GM18520 (cell line): Measurements from ENCODE around the gene TMOD3.

Experiments
- ATAC-seq: cut with Tn5 transposase; IDR thresholded peaks from one replicate; pipeline ENCODE4 v1.9.1; 2021; ENCODE audit not compliant: unreplicated experiment

The TMOD3 gene

DNA sequence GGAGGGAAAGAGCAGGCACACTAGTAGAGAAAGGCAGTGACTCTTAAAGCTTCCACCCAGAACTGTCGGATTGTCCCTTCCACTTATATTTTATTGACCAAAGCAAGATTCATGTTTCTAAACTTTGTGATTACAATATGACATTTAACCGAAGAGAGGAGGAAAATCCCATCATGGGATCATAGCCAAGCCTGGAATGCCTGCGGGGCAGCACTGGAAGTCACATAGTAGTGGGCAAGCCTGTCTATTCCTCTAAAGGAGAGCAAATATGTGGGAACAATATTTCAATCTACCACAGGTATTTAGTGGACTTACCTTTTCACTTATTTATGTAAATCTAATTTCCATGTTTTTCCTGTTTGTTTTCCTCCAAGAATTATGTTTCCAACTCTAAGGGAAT, 3.8 kb upstream of the TMOD3 start:
- no peak for ATAC-seq

DNA sequence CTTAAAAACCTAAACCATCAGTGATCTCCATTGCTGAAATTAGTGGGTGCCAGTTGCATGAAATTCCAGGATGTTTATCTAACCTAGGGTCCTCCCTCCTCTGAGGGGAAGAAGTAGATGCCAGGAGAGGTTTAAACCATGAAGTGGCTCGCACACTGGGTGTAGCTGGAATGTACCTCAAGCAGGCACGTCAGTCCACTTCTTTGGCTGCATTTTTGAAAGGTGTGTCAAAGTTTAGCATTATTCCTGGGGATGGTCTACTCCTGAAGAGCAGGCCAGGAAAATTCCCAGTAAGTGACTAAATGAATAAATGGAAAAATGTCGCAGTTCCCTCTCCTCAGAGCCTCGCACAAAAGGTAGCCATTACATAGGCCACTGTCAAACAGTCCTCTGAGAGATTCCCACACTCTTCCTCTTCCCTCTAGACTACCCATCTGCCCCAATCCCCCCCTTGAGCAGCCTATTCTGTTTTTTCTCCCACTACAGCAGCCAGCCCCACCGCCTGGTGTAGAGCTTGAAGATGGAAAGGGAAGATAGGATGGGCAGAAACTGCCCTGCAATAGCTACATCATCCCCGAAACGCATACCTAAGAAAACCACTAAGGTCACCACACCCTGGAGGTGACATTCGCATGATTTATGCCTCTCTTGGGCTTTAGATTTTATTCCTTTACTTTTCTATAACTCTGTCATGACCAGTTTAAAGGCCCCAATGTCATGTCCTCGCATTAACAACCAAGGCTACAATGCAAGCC, 655 bp upstream of the TMOD3 start:
- ATAC-seq: no peak

- no peak for ATAC-seq
Observed at GRCh38 chr15:51830276-51830806, 888 bp downstream of the TMOD3 start.

GRCh38 chr15:51833772-51834171, 4.3 kb downstream of the TMOD3 start:
- no peak for ATAC-seq

GRCh38 chr15:51837792-51838251, 8.4 kb downstream of the TMOD3 start:
- ATAC-seq: no peak

- ATAC-seq: no peak
Observed at GRCh38 chr15:51838270-51838669, 8.8 kb downstream of the TMOD3 start.

- ATAC-seq: no peak
Observed at GRCh38 chr15:51840692-51841091, 11.2 kb downstream of the TMOD3 start.

GRCh38 chr15:51841406-51842040, 12.1 kb downstream of the TMOD3 start:
- ATAC-seq: no peak

DNA sequence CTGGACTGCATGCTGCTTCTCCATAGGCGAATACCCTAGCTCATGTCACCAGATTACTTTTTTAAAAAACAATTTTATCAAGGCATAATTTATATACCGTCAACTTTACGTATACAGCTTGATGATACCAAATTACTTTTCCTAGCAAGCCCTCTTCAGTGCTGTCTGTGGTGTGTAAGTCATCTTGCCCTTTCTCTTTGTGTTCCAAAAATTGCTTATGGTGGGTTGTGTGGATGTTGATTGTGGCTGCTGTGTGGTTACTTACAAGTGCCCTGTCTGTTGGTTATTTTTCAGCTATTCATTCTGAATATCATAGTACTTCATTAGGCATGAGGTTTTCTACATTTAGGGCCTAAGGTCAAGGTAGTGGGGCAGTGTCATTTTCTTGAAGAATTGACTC, 12.8 kb downstream of the TMOD3 start:
- no peak for ATAC-seq

DNA sequence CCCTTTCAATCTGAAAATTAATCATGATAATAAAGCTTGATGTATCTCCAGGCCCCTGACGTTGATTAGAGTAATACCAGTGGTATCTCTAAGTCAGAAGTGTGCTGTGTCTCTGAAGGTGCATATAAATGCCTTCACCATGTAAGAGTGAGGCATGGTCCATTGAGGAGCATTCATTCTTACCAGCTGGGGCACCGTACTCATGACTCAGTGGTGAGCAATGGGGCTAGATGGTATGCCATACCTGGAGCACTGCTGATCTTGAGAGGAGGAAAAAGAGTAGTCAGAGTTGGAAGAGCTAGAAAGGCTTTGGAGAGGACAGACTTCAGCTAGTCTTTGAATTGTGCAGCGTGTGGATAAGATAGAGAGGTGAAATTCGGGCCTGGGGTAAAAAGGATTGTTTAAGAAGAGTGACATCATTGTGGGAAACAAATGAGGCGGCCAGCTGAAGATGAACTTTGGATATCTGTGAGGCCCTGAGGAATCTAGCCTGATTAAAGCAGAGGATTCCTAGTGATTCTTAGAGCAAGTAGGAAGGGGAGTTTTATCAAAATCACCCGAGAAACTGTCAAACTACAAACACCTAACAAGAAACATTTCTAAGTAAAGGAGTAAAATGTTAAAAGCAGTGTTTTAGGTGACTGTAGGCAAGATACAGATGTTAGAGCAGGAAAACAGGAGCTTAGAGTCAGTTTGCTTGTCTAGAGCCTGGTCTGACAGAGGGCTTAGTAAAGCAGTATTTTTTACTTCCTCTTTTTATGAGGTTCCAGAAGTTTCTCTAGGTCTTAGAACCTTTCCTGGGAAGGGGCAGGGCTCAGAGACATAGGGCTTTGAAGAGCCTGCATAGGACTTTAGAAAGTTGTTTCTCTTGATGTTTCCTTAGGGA, 13.6 kb downstream of the TMOD3 start:
- no peak for ATAC-seq

- ATAC-seq: no peak
Observed at GRCh38 chr15:51844747-51845426, 15.4 kb downstream of the TMOD3 start.

GRCh38 chr15:51846066-51846462, 16.6 kb downstream of the TMOD3 start:
- no peak for ATAC-seq

DNA sequence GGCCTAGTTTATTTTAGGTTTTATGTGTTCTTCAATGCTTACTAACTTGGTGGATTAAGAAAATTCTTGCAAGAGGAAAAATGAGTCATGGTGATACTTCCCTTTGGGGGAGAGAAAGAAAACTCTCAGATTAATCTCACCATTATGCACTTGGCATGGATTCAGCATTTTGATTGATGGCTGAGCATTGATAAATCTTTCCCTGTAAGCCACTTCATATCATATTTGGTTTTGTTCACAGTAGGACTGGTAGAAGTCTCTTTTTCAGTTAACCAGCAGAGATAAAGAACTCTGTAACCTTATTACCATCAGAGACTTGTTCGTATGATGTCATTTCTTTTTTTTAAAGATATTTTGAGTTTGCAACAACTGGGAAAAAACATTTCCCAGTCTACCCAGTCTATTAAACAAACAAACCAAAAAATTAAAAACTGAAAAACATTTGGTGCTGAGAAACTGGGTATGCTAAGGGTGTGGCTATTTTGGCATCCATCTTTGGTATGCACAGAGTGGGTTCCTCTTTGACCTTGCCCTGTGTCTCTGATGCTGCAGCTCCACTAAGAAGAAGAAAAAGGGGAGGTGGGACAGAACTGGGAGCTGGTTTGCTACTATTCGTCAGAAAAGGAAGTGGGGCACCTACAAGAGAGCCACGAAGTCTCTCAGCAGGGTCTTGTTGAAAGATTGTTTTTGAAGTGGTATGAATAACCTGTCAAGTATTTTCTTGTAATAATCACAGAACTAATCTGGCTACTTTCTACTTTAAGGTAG, 17.2 kb downstream of the TMOD3 start:
- ATAC-seq: no peak

GRCh38 chr15:51848811-51849210, 19.4 kb downstream of the TMOD3 start:
- ATAC-seq: no peak

DNA sequence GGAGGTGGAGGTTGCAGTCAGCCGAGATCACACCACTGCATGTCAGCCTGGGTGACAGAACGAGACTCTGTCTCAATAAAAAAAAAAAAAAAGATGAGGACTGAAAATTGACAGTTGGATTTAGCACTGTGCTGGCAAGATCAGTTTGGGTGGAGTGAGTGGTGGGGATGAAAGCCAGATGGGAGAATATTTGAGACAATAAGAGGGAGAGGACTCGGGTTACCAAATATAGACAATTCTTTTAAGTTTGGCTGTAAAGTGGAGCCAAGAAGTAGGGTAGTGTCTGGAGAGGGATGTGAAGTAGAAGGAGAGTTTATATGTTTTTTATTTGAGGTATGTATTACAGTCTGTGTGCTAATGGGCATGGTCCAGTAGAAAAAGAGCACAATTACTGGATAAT, 20.4 kb downstream of the TMOD3 start:
- no peak for ATAC-seq

DNA sequence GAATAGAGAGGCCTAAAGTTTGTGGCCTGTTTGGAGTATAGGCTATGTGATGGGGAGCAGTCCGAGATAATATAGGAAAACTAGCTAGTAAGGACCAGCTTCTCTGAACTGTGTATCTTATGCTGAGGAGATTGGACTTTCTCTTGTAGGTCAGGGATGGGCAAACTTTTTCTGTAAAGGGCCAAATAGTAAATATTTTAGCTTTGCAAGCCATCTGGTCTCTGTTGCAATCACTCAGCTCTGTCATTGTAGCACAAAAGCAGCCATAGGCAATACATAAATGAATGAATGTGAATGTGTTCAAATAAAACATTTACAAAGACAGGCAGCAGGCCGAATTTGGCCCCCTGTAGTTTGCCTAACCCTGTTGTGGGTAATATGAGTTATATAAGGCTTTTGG, 24.5 kb downstream of the TMOD3 start:
- no peak for ATAC-seq

GRCh38 chr15:51855612-51856011, 26.2 kb downstream of the TMOD3 start:
- ATAC-seq: no peak

DNA sequence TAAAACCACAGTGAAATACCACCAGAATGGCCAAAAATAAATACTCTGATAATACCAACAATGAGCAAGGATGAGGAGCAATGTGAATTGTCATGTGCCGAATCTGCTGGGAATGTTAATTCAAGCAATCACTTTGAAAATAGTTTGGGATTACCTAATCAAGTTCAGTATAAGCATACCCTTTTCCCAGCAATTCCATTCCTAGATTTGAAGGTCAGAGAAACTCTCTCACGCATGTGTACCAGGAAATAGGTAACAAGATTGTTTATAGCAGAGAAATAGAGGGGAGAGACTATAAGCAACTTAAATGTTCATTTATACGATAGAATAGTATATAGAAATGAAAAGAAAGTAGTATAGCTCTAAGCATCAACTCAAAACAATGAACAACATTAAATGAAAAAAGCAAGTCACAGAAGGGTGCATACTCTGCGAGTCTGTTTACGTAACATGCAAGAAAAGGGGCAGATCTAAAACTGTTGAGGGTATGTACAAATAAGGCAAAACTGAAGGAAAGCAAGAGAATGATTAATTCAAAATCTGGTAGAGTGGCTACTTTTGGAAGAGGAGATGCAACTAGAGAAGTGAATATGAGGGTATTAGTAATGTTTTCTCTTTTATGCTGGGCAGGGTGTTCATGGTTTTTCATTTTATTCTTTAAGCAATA, 27.4 kb downstream of the TMOD3 start:
- ATAC-seq: no peak

DNA sequence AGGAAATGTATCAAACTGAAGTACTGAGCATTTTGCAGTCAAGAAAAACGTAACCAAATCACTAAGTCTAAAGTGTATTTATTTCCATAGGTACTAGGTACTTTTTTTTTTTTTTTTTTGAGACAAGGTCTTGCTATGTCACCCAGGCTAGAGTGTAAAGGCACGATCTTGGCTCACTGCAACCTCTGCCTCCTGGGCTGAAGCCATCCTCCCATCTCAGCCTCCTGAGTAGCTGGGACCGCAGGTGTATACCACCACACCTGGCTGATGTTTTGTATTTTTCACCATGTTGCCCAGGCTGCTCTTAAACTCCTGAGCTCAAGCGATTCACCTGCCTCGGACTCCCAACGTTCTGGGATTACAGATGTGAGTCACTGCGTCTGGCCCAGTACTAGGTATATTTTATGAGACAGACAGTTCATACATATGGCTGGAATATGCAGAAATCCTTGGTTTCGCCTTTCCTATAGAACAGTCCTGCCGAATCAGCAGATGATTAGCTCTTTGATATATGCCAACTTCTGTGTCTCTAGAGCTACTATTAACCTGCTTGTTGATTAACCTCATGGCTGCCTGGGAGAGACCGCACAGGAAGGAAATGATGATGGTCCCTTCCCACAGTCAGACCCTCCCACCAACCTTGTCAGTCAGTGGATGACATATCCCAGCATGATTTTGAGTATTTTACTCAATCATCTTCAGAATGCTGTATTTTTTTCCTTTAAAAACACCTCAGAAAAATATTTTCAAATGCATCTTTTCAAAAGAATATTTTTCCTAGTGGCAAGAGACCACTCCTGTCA, 32.3 kb downstream of the TMOD3 start:
- ATAC-seq: no peak
